ENCODE measurements around the gene CARF. TPM values are rescaled to one million over a fixed set of nuclear protein-coding genes. Genes with fewer than 3 reads are reported as not detected.
"Not testable (repeated sequence)": the region's sequence is repeated elsewhere in the genome, so short reads cannot be mapped to it uniquely, and the experiment has no call there.

The CARF gene
- total and polyA plus RNA-seq, 2 donors (not counting 1 experiment from before 2014, with no cell fraction given): 11.3 to 27.5 TPM

GRCh38 chr2:202989749-202990148 is 77.7 kb downstream of the CARF start:
- no peaks in the 10 kb centered on the region for H3K4me1 Mint-ChIP-seq
- H3K4me2 ChIP-seq (replicated peaks; ENCODE audit: low read depth, low read length, poor library complexity, severe bottlenecking): no peak overlapping the region
- H3K27me3 ChIP-seq (replicated peaks in 1 of 4; ENCODE audit: control extremely low read depth in 1 of 4, control insufficient read depth in 3 of 4, insufficient read depth in 4 of 4, low read length in 3 of 4): no peaks in the 10 kb centered on the region
- ChIA-PET CTCF (no interaction called here), POLR2A (no interaction called here)
- no peaks in the 10 kb centered on the region for H3K4me1 ChIP-seq (ENCODE audit: control insufficient read depth in 2 of 2, insufficient read depth in 2 of 2, low read length in 2 of 2)
- no peaks in the 10 kb centered on the region for H3K36me3 ChIP-seq (replicated peaks in 1 of 2; ENCODE audit: control extremely low read depth in 1 of 2, control insufficient read depth in 1 of 2, extremely low read depth in 1 of 2, insufficient read depth in 2 of 2, low read length in 1 of 2)
- H3K9me3 Mint-ChIP-seq (ENCODE audit: insufficient read depth): no peaks in the 10 kb centered on the region
- no peak for ATAC-seq (ENCODE audit: low read depth)
- H4K20me1 ChIP-seq (ENCODE audit: control insufficient read depth, insufficient read depth, low read length, poor library complexity, severe bottlenecking): no peaks in the 10 kb centered on the region
- WGBS (ENCODE audit: insufficient coverage): no CpG with 5 or more reads among the region's 1 CpG
- H3K27ac Mint-ChIP-seq: no peak overlapping the region
- no peak overlapping the region for H3K4me3 ChIP-seq (ENCODE audit: control extremely low read depth in 1 of 5, extremely low read depth in 1 of 5, insufficient read depth in 1 of 5, low read depth in 2 of 5, low read length in 4 of 5)
- no peaks in the 10 kb centered on the region for H3K27me3 Mint-ChIP-seq
- H3K9me3 ChIP-seq (ENCODE audit: control extremely low read depth in 1 of 3, control insufficient read depth in 2 of 3, insufficient read depth in 1 of 3, low read length in 2 of 3): no peaks in the 10 kb centered on the region
- no peak for DNase-seq
- no peak overlapping the region for H3K27ac ChIP-seq (ENCODE audit: low read length in 2 of 2)
- H3K4me3 Mint-ChIP-seq: no peak overlapping the region
- intact Hi-C loops (cut with micrococcal nuclease): loop anchor here (10.0 kb wide), 1 partner anchor 45 kb away; no protein-coding TSS in a partner anchor
- H2AFZ ChIP-seq (ENCODE audit: insufficient read depth, low read depth, low read length, poor library complexity, severe bottlenecking): no peak overlapping the region
- TF ChIP-seq EZH2 (IDR thresholded peaks at IDR 0.05; ENCODE audit: borderline replicate concordance, insufficient read depth, low read depth, low read length, poor library complexity, severe bottlenecking) (no peak), CTCF (IDR thresholded peaks at IDR 0.05) (no peak)
- H3K79me2 ChIP-seq (ENCODE audit: control insufficient read depth, insufficient read depth, low read length): no peaks in the 10 kb centered on the region
- H3K9ac ChIP-seq (ENCODE audit: low read length): no peak overlapping the region

GRCh38 chr2:202990501-202990900 is 78.4 kb downstream of the CARF start:
- H3K4me3 ChIP-seq (ENCODE audit: control extremely low read depth in 1 of 5, extremely low read depth in 1 of 5, insufficient read depth in 1 of 5, low read depth in 2 of 5, low read length in 4 of 5): no peak overlapping the region
- no peaks in the 10 kb centered on the region for H4K20me1 ChIP-seq (ENCODE audit: control insufficient read depth, insufficient read depth, low read length, poor library complexity, severe bottlenecking)
- H3K79me2 ChIP-seq (ENCODE audit: control insufficient read depth, insufficient read depth, low read length): no peaks in the 10 kb centered on the region
- ATAC-seq (ENCODE audit: low read depth) (no peak), DNase-seq (no peak)
- no peak overlapping the region for H3K9ac ChIP-seq (ENCODE audit: low read length)
- Mint-ChIP-seq H3K27ac (no peak overlapping the region), H3K4me1 (no peaks in the 10 kb centered on the region), H3K4me3 (no peak overlapping the region), H3K9me3 (ENCODE audit: insufficient read depth) (no peaks in the 10 kb centered on the region), H3K27me3 (peaks cover 7% of the 10 kb centered on the region)
- H3K4me2 ChIP-seq (replicated peaks; ENCODE audit: low read depth, low read length, poor library complexity, severe bottlenecking): no peak overlapping the region
- ChIA-PET POLR2A (no interaction called here), CTCF (no interaction called here)
- no peaks in the 10 kb centered on the region for H3K36me3 ChIP-seq (replicated peaks in 1 of 2; ENCODE audit: control extremely low read depth in 1 of 2, control insufficient read depth in 1 of 2, extremely low read depth in 1 of 2, insufficient read depth in 2 of 2, low read length in 1 of 2)
- TF ChIP-seq CTCF (IDR thresholded peaks at IDR 0.05) (no peak), EZH2 (IDR thresholded peaks at IDR 0.05; ENCODE audit: borderline replicate concordance, insufficient read depth, low read depth, low read length, poor library complexity, severe bottlenecking) (no peak)
- H2AFZ ChIP-seq (ENCODE audit: insufficient read depth, low read depth, low read length, poor library complexity, severe bottlenecking): no peak overlapping the region
- H3K27me3 ChIP-seq (replicated peaks in 1 of 4; ENCODE audit: control extremely low read depth in 1 of 4, control insufficient read depth in 3 of 4, insufficient read depth in 4 of 4, low read length in 3 of 4): no peaks in the 10 kb centered on the region
- H3K4me1 ChIP-seq (ENCODE audit: control insufficient read depth in 2 of 2, insufficient read depth in 2 of 2, low read length in 2 of 2): no peaks in the 10 kb centered on the region
- WGBS (ENCODE audit: insufficient coverage): no CpG with 5 or more reads among the region's 3 CpGs
- H3K27ac ChIP-seq (ENCODE audit: low read length in 2 of 2): no peak overlapping the region
- intact Hi-C loops (cut with micrococcal nuclease): no loop called here
- H3K9me3 ChIP-seq (ENCODE audit: control extremely low read depth in 1 of 3, control insufficient read depth in 2 of 3, insufficient read depth in 1 of 3, low read length in 2 of 3): no peaks in the 10 kb centered on the region

- H3K27ac ChIP-seq (ENCODE audit: low read length in 2 of 2); H3K27me3 ChIP-seq (replicated peaks in 1 of 4; ENCODE audit: control extremely low read depth in 1 of 4, control insufficient read depth in 3 of 4, insufficient read depth in 4 of 4, low read length in 3 of 4); H3K79me2 ChIP-seq (ENCODE audit: control insufficient read depth, insufficient read depth, low read length); H3K36me3 ChIP-seq (replicated peaks in 1 of 2; ENCODE audit: control extremely low read depth in 1 of 2, control insufficient read depth in 1 of 2, extremely low read depth in 1 of 2, insufficient read depth in 2 of 2, low read length in 1 of 2); H3K9me3 Mint-ChIP-seq (ENCODE audit: insufficient read depth); DNase-seq; ATAC-seq (ENCODE audit: low read depth); H3K4me1 Mint-ChIP-seq; H3K9ac ChIP-seq (ENCODE audit: low read length); H4K20me1 ChIP-seq (ENCODE audit: control insufficient read depth, insufficient read depth, low read length, poor library complexity, severe bottlenecking); H3K4me1 ChIP-seq (ENCODE audit: control insufficient read depth in 2 of 2, insufficient read depth in 2 of 2, low read length in 2 of 2); intact Hi-C loops (cut with micrococcal nuclease); H3K4me2 ChIP-seq (replicated peaks; ENCODE audit: low read depth, low read length, poor library complexity, severe bottlenecking); H3K9me3 ChIP-seq (ENCODE audit: control extremely low read depth in 1 of 3, control insufficient read depth in 2 of 3, insufficient read depth in 1 of 3, low read length in 2 of 3); H3K27ac Mint-ChIP-seq; CTCF ChIA-PET; H3K4me3 Mint-ChIP-seq; POLR2A ChIA-PET; H2AFZ ChIP-seq (ENCODE audit: insufficient read depth, low read depth, low read length, poor library complexity, severe bottlenecking); H3K4me3 ChIP-seq (ENCODE audit: control extremely low read depth in 1 of 5, extremely low read depth in 1 of 5, insufficient read depth in 1 of 5, low read depth in 2 of 5, low read length in 4 of 5): not testable (repeated sequence)
- WGBS (ENCODE audit: insufficient coverage): no CpG with 5 or more reads among the region's 3 CpGs
- H3K27me3 Mint-ChIP-seq: peaks cover 11% of the 10 kb centered on the region
Measured at GRCh38 chr2:202997113-202997512, 85.0 kb downstream of the CARF start.
